ENCODE data around the gene ZNF385C.

GRCh38 chr17:42058063-42058462, 40.2 kb downstream of the ZNF385C start:
- TF ChIP-seq CTCF (IDR thresholded peaks at IDR 0.05) (no peak), POLR2A (IDR thresholded peaks at IDR 0.05) (no peak)

Data from body of pancreas (tissue), 4 donors.